ENCODE results near the gene CCM2. TPM values are rescaled to one million over a fixed set of nuclear protein-coding genes. Genes with fewer than 3 reads are reported as not detected.

Gene CCM2
- polyA plus RNA-seq, 6 donors from 2014 or later = 69.3 to 136 (median 77.3) TPM

DNA sequence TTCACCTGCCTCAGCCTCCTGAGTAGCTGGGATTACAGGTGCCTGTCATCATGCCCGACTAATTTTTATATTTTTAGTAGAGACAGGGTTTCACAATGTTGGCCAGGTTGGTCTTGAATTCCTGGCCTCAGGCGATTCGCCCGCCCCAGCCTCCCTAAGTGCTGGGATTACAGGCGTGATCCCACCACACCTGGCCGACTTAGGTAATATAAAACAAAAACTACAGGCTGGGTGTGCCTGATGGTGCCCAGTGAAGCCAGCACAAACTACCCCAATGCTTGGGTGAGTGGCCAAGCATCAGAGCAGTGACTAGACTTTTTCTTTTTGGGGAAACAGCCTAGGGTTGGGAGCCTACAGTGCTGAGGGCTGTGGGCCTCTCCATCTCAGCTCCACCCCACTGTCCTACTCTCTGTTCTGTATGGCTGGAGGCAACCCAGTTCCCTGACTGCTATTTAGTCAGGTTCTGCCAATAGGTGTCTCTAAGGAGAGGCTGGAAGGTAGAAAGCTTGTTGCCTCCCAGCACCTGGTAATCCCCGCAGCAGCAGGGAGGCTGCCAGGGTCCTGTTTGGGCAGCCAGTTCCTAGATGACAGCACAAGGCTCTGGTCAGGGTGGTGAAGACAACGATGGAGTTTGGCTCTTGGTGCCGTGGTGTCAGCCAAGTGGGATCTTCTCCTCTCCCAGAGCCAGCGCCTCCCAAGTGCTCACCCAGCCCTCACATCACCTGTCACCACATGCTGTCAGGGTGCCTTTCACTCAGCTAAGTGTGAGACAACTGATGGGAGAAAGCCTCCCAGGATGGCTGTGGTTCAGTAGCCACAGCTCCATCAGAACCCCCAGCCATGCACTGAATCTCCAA, 99.2 kb downstream of the CCM2 start:
- ATAC-seq (ENCODE audit: low read depth in 2 of 2) = no peak

DNA sequence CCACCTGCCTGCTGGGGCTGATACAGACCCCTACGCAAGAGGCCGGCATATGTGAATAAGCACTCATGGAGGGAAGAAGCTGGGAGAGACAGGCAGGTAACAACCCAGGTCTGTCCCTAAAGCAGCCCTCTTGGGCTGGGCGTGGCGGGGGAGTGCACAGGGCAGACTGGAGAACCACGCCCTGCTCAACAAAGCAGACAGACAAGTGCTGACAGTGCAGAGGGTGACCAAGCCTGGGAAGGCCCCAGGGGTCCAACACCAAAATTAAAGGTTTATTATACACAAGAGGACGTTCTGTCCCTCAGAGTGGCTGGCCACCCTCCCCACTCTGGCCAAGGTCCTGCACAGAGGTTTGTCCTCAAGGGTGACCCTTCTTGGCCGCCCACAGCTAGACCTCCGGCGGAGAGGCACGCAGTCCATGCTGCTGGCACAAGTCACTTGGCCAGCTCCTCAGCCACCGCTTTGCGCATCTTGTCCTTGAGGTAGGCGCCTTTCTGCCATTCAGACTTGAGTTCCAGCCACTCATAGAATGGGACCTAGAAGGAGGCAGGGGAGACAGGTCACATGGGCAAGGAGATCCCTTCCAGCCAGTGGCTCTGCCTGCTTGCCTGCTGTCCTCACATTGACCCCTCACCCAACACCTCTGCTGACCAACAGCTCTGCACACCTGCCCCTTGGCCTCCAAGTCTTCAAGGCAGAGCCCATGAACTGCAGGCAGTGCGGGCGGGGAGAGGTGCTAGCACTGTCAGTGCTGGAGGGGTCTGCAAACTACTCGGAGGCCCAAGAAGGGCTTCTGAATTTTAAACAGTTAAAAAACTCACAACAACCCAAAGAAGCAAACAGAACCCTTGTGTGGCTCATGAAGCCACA, 100.1 kb downstream of the CCM2 start:
- Mint-ChIP-seq H3K36me3 (no peaks in the 10 kb centered on the region), H3K4me3 (peak overlapping the region in 1 of 8 donors; percentile 35), H3K4me1 (peaks cover 0 to 3% (median 0%) of the 10 kb centered on the region in 3 donors), H3K27ac (no peak overlapping the region), H3K9me3 (peaks cover 0 to 4% (median 0%) of the 10 kb centered on the region in 7 donors), H3K27me3 (no peaks in the 10 kb centered on the region)
- DNase-seq (no peak), ATAC-seq (ENCODE audit: low read depth in 2 of 2) (no peak)

More for the DNA sequence above, 99.2 kb downstream of the CCM2 start:
- Mint-ChIP-seq H3K4me3 (no peak overlapping the region), H3K27ac (peak overlapping the region in 2 of 6 donors; percentile 60 to 84), H3K4me1 (peaks cover 0 to 3% (median 0%) of the 10 kb centered on the region in 3 donors), H3K9me3 (peaks cover 0 to 9% (median 3%) of the 10 kb centered on the region in 7 donors), H3K36me3 (no peaks in the 10 kb centered on the region), H3K27me3 (no peaks in the 10 kb centered on the region)
- DNase-seq = no peak

DNA sequence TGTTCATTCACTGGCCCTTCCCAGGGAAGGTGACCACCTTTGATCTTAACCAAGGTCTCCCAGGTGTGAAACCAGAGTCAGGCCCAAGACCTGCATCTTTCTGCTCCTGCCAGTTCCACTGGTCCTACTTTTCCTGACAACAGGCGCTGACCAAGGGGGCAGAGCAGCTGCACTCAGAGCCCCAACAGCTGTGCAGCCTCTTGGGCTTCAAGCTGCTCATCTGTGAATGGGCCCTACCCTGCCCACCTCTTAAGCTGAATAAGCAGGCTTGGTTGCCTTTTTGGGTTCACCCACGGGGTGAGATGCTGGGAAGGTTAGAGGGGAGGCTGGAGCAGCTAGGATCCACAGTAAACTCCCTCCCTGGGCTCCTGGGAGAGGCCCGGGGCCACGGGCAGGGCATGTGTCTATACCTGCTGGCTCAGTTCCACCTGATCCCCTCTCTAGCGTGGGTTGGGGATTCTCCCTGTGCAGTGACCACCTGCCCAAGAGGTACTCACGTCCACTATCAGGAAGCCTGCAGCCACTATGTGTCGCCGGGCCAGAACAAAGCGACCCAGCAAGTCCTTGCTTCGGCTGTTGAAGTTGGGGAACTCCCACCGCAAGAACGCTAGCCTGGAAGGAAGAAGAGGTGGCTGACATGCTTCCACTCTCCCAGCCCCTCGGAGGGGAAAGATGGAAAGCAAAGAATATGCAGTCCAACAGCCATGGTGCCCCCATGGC, 100.9 kb downstream of the CCM2 start:
- H3K27me3 Mint-ChIP-seq = no peaks in the 10 kb centered on the region
- H3K27ac Mint-ChIP-seq = no peak overlapping the region
- no peak overlapping the region for H3K4me3 Mint-ChIP-seq
- ATAC-seq (ENCODE audit: low read depth in 2 of 2) = no peak
- H3K9me3 Mint-ChIP-seq = no peaks in the 10 kb centered on the region
- no peak for DNase-seq
- H3K4me1 Mint-ChIP-seq = peaks cover 0 to 3% (median 0%) of the 10 kb centered on the region in 3 donors
- no peaks in the 10 kb centered on the region for H3K36me3 Mint-ChIP-seq

DNA sequence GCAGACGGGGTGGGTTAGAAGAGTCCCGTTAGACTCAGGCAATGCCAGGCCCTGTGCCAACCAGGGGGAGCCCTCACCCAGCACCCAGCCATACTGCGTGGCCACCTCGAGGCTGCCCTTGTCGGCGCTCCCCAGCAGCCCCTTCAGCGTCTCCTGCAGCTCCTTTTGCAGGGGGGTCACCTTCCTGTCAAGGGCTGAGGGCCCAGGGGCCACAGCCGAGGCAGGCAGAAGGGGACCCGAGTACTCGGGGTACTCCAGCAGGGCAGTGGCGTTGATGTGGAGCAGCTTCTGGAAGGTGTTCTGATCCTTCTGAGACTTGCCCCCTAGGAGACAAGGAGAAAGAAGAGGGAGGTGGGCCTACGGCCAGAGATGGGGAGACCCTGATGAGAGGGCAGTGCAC, 101.7 kb downstream of the CCM2 start:
- Mint-ChIP-seq H3K9me3 (no peaks in the 10 kb centered on the region), H3K4me1 (peaks cover 0 to 4% (median 3%) of the 10 kb centered on the region in 3 donors), H3K36me3 (no peaks in the 10 kb centered on the region), H3K27me3 (no peaks in the 10 kb centered on the region), H3K4me3 (no peak overlapping the region), H3K27ac (no peak overlapping the region)
- no peak for ATAC-seq (ENCODE audit: low read depth in 2 of 2)
- DNase-seq = no peak

DNA sequence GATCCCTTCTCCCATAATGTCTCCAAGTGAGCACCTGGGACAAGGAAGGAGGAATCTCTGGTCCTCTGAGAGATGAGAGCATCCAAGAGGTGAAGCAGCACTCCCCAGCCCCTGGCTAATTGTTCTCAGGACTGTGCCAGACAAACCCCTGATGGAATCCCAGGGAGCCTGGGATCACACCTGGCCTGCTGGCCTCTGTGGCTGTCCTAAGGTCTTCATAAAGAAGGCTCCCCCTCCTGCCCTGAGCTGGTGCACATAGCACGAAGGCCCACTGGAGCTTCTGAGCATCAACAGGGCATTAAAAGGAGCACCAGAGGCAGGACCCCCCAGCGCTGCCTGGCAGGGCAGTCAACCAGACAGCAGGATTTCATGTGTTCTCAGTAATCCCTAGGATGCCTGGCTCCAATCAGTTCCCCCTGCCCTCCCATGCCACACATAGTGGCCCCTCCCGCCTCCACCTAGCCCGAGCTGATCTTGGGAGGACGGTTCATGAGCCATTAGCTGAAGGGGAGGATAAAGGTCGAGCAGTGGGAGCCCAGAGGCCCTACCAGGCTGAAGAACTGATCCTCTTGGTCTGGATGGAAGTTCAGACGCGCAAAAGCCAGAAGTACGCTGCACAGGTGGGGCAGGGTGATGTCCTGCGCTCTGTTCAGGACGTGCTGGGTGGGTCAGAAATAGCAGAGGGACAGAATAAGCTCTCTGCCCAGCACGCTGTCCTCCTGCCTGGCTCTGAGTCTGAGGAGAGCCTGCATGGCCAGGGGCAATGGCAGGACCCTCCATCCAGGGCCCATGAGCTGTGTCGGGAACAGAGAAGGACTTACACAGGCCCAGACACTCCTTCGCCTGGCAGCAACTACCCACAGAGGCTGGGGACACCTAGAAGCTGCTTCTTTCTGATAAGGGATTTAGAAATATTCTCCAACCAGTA, 103.0 kb downstream of the CCM2 start:
- H3K27me3 Mint-ChIP-seq = no peaks in the 10 kb centered on the region
- H3K4me1 Mint-ChIP-seq = peaks cover 6 to 15% (median 6%) of the 10 kb centered on the region in 3 donors
- DNase-seq = no peak
- no peaks in the 10 kb centered on the region for H3K36me3 Mint-ChIP-seq
- H3K4me3 Mint-ChIP-seq = no peak overlapping the region
- no peak overlapping the region for H3K27ac Mint-ChIP-seq
- H3K9me3 Mint-ChIP-seq = no peaks in the 10 kb centered on the region
- no peak for ATAC-seq (ENCODE audit: low read depth in 2 of 2)

DNA sequence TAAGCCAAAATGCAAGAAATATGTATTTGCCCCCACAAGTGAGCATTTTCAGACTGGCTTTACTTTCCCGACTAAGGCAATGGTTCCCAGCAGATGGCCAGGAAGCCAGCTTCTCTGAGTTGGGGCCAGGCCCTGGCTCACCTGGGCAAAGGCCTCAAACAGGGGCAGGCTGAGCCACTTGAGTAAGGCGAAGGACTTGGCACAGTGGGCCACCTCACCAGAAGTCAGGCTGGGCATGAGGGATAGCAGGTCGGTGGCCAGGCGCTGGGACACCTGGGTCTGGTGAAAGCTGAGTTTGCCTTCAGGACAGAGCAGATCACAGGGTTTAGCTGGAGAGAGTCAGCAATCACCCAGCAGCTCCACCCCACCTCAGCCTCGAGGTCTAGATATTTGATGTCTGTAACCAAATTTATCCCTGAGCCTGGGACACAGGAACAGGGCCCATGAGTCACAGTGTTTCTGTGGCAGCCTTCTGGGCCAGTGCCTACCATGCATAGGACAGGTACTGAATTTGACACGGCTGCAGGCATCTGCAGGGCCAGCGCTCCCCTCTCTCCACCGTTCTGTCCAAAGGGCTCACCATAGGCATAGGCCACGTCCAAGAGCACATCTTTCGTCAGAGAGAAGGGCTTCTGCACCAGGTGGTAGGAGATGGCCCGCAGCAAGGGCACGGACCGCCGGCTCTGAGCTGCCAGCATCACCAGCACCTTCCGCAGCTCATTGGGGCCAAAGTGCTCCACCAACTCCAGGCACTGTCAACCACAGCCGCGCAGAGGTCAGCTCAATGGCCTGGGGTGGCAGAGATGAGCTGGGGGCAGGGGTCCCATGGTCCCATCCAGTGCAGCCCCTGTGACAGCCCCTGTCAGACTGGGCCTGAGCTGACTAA, 104.2 kb downstream of the CCM2 start:
- Mint-ChIP-seq H3K27ac (peak overlapping the region in 1 of 6 donors; percentile 78), H3K4me3 (no peak overlapping the region), H3K27me3 (no peaks in the 10 kb centered on the region), H3K4me1 (peaks cover 7 to 25% (median 9%) of the 10 kb centered on the region in 3 donors), H3K9me3 (no peaks in the 10 kb centered on the region), H3K36me3 (no peaks in the 10 kb centered on the region)
- DNase-seq (no peak), ATAC-seq (ENCODE audit: low read depth in 2 of 2) (no peak)

DNA sequence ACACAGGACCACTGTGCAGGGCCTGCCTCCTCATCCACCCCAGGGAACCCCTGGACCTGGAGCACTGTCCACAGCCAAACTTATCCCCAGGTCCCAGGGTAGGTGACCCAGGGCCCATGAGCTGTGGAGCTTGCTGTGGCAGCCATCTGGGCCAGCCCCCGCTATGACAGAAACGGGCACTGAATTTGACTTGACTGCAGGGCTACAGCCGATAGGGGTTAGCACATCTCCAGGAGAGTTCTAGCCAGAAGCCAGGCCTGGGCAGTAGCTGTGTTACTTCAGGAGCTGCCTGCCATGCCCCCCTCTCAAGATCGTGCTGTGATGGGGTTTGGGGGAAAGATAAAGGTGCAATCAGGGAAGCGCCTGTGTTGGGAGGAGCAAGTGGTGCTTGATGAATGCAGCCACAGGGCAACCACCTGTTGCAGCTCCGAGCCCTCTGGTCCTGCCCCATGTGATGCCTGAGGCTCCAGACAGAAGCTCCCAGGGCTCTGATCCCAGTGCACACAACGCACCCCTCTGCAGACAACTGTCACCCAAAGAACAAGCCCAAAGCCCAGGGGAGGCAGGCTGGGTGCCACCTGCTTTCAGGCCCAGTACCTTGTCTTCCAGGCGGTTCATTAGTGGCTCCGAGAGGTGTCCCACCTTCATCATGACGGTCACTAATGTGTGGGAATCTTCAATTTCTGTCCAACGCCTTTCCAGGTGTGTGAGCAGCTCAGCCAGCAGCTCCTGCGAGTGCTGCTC, 105.0 kb downstream of the CCM2 start:
- DNase-seq (no peak), ATAC-seq (ENCODE audit: low read depth in 2 of 2) (no peak)
- H3K36me3 Mint-ChIP-seq = no peaks in the 10 kb centered on the region
- H3K4me1 Mint-ChIP-seq = peaks cover 6 to 27% (median 10%) of the 10 kb centered on the region in 3 donors
- H3K9me3 Mint-ChIP-seq = no peaks in the 10 kb centered on the region
- H3K27ac Mint-ChIP-seq = peak overlapping the region in 1 of 6 donors; percentile 63
- no peak overlapping the region for H3K4me3 Mint-ChIP-seq
- H3K27me3 Mint-ChIP-seq = no peaks in the 10 kb centered on the region

DNA sequence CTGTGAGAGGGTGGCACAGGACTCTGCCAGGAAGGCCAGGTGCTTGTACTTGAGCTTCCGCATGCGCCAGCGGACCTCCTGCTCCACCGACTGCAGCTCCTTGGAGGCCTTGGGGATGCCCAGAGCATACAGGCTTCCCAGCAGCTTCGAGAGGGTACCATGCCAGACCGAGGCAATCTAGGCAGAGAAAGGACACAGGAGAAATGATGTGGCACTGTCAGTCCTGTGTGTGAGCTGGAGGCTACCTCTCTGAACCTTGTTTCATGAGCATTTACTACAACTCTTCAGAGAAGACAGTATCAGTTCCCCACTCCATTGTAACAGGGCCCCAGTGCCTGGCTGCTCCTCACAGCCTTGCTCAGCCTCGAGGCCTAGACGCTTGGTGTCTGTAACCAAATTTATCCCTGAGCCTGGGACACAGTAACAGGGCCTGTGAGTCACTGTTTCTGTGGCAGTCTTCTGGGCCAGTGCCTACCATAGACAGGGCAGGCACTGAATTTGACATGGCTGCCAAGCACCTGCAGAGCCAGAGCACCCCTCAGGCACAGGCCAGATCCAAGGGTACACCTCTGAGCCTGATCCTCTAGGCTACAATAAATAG, 105.7 kb downstream of the CCM2 start:
- peak overlapping the region in 1 of 6 donors; percentile 49 for H3K27ac Mint-ChIP-seq
- H3K27me3 Mint-ChIP-seq = no peaks in the 10 kb centered on the region
- H3K4me3 Mint-ChIP-seq = peak overlapping the region in 1 of 8 donors; percentile 30
- H3K9me3 Mint-ChIP-seq = no peaks in the 10 kb centered on the region
- no peaks in the 10 kb centered on the region for H3K36me3 Mint-ChIP-seq
- peaks cover 9 to 34% (median 16%) of the 10 kb centered on the region in 3 donors for H3K4me1 Mint-ChIP-seq
- no peak for ATAC-seq (ENCODE audit: low read depth in 2 of 2)
- DNase-seq = no peak

DNA sequence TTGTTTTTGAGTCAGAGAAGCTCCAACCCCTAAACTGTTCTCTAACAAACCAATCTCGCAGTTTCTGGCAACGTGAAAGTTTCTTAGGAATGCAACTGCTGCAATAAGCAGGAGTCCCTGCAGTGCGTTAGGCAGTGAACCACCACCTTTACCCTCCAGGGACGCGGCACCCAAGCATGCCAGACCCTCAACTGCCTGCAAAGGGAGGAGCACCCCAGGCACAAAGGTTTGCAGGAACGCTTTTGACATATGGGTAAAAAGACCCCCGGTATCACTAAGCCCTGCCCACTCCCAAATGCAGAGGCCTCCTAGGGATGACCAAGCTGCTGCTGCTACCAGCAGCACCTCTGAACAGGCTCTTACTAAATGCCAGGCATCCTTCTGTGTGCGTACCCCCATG, 106.8 kb downstream of the CCM2 start:
- Mint-ChIP-seq H3K4me1 (peaks cover 17 to 44% (median 27%) of the 10 kb centered on the region in 3 donors), H3K27ac (peak overlapping the region in 1 of 6 donors; percentile 7), H3K4me3 (no peak overlapping the region), H3K9me3 (no peaks in the 10 kb centered on the region), H3K27me3 (no peaks in the 10 kb centered on the region), H3K36me3 (peaks cover 0 to 7% of the 10 kb centered on the region in 2 donors)
- DNase-seq = no peak
- no peak for ATAC-seq (ENCODE audit: low read depth in 2 of 2)

DNA sequence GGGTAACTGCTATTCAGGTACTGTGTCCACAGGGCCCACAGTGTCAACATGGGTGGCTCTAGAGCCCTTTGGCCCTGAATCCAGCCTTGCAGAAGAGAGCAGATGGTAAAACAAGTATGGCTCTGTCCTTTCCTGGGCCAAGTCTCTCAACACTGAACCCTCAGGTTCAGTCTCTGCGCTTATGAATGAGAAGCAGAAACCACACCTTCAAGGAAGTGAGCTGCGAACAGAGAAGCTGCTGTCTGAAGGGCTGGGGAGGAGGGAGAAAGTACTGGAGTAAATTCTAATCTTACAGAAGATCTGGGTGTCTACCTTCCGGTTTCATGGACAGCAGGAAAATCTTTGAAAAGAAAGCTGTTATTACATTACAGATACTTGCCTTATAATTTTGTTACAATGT, 107.4 kb downstream of the CCM2 start:
- H3K4me1 Mint-ChIP-seq = peaks cover 20 to 50% (median 31%) of the 10 kb centered on the region in 3 donors
- ATAC-seq (ENCODE audit: low read depth in 2 of 2) = no peak
- peak overlapping the region in 1 of 8 donors; percentile 61 for H3K4me3 Mint-ChIP-seq
- no peaks in the 10 kb centered on the region for H3K9me3 Mint-ChIP-seq
- H3K27me3 Mint-ChIP-seq = no peaks in the 10 kb centered on the region
- H3K36me3 Mint-ChIP-seq = peaks cover 0 to 8% of the 10 kb centered on the region in 2 donors
- peak overlapping the region in 2 of 6 donors; percentile 34 to 57 for H3K27ac Mint-ChIP-seq
- no peak for DNase-seq

DNA sequence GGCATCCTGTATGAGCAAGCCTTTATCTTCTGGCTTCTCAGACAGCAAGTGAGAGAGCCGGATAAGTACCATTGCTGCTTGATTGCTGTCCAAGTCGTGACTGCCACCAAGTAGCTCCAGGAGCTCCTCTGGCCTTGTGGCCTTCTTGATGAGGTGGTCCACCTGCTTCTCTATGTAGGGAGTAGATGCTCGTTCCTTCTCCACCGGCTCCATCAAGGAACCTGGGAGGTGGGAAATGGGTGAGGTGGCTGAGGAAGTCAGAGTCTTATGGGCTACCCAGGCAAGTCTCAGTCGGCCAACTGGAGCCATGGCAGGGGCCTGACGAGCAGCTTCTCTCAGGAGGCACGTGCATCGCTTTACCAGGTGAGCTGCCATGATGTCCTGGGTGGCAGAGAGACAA, 108.9 kb downstream of the CCM2 start:
- peaks cover 0 to 8% of the 10 kb centered on the region in 2 donors for H3K36me3 Mint-ChIP-seq
- peaks cover 20 to 55% (median 31%) of the 10 kb centered on the region in 3 donors for H3K4me1 Mint-ChIP-seq
- ATAC-seq (ENCODE audit: low read depth in 2 of 2) (no peak), DNase-seq (no peak)
- H3K9me3 Mint-ChIP-seq = no peaks in the 10 kb centered on the region
- no peaks in the 10 kb centered on the region for H3K27me3 Mint-ChIP-seq
- H3K4me3 Mint-ChIP-seq = peak overlapping the region in 2 of 8 donors; percentile 10 to 53
- peak overlapping the region in 2 of 6 donors; percentile 10 to 79 for H3K27ac Mint-ChIP-seq
